ENCODE results near the gene BAZ1B.

- TF ChIP-seq EZH2phosphoT487 (conservative IDR thresholded peaks at IDR 0.05; ENCODE audit: low read length) (no peak), CTCF (IDR thresholded peaks at IDR 0.05; ENCODE audit: insufficient read depth, low read length, poor library complexity, severe bottlenecking) (no peak)
Observed at GRCh38 chr7:73518470-73518869, 3.6 kb downstream of the BAZ1B start.

Data from SU-DHL-6 (cell line).